Stomach (tissue), 4 donors: Measurements from ENCODE around the gene DGAT2L6.

Experiments
- EP300 ChIP-seq: sonication (generic); formaldehyde crosslinking; IDR thresholded peaks from one replicate; pipeline ENCODE4 v1.6.1; 2017; ENCODE audit warnings: antibody characterized with exemption
- POLR2A ChIP-seq, 4 donors: fragments of 450-650 bp; IDR thresholded peaks; one replicate each; pipeline ENCODE4 v1.6.1; 2016; ENCODE audit warnings: antibody characterized with exemption in 4 of 4, control low read depth in 2 of 4, mild to moderate bottlenecking in 1 of 4, moderate library complexity in 1 of 4
- POLR2AphosphoS5 ChIP-seq, 3 donors: sonication (generic); formaldehyde crosslinking; IDR thresholded peaks; one replicate each; pipeline ENCODE4 v1.6.1; 2016; ENCODE audit warnings: antibody characterized with exemption in 3 of 3
- TF ChIP-seq, protein P1 (sequence below), 7 experiments: fragments of 450-650 bp in 4 of 7; fragments of 200-600 bp in 3 of 7; sonication (generic) in 3 of 7; IDR thresholded peaks; one replicate each; pipeline ENCODE4 v1.5.1; 2016 to 2019; ENCODE audit warnings: antibody characterized with exemption in 7 of 7, control low read depth in 2 of 7, mild to moderate bottlenecking in 1 of 7

DNA sequence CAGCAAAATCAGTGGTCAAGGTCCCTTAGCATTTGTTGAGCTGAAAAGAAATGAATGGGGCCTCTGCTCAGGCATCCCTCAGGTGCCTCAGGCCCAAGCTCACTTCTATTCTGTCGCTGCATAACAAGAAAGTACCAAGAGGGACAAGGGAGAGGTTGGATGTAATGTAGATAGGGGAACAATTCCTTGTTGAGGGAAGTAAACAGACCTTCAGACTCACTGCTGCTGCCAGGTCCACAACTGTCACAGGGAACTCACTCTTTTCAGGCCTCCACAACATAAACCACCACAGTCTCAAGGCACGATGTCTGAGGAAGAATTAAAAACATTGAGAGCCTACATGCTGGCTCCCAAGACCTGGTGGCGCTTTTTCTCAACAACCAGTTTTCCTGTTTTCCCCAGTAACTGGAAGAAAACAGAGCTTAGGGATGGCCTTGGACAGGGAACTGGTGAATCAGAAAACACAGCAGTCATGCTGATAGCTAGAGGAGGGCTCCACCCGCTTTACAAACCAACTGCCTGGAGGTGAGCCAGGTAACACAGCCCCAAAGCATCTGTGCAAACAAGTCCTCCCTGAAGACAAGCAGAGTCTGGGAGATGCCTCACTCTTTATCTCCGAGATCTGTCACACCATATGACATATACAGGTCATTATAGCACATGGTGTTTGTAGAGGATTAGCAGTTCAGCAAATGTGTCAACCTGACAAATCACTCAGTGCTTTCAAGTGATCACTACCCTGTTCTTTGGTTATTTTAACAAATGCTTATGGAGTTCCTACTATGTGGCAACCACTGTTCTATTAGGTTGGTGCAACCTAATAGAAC, 42.9 kb downstream of the DGAT2L6 start:
- TF ChIP-seq, protein P1, sequence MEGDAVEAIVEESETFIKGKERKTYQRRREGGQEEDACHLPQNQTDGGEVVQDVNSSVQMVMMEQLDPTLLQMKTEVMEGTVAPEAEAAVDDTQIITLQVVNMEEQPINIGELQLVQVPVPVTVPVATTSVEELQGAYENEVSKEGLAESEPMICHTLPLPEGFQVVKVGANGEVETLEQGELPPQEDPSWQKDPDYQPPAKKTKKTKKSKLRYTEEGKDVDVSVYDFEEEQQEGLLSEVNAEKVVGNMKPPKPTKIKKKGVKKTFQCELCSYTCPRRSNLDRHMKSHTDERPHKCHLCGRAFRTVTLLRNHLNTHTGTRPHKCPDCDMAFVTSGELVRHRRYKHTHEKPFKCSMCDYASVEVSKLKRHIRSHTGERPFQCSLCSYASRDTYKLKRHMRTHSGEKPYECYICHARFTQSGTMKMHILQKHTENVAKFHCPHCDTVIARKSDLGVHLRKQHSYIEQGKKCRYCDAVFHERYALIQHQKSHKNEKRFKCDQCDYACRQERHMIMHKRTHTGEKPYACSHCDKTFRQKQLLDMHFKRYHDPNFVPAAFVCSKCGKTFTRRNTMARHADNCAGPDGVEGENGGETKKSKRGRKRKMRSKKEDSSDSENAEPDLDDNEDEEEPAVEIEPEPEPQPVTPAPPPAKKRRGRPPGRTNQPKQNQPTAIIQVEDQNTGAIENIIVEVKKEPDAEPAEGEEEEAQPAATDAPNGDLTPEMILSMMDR (IDR thresholded peaks at IDR 0.05) = no peak
- TF ChIP-seq POLR2A (IDR thresholded peaks at IDR 0.05) (no peak), EP300 (no peak), POLR2AphosphoS5 (IDR thresholded peaks at IDR 0.05) (no peak)
